Gastroesophageal sphincter (tissue), 3 donors: ENCODE data around the gene BRD1.

Experiments used
- POLR2A ChIP-seq, 2 donors: fragments of 450-650 bp; IDR thresholded peaks; one replicate each; pipeline ENCODE4 v1.6.1; 2017; ENCODE audit warnings: antibody characterized with exemption in 2 of 2, mild to moderate bottlenecking in 2 of 2, moderate library complexity in 1 of 2
- TF ChIP-seq, protein P1 (sequence below), 4 experiments: fragments of 200-600 bp in 2 of 4; fragments of 450-650 bp in 2 of 4; sonication (generic) in 1 of 4; IDR thresholded peaks; one replicate each; pipeline ENCODE4 v1.5.1; 2017 to 2019; ENCODE audit warnings: antibody characterized with exemption in 4 of 4, mild to moderate bottlenecking in 2 of 4, moderate library complexity in 2 of 4

DNA sequence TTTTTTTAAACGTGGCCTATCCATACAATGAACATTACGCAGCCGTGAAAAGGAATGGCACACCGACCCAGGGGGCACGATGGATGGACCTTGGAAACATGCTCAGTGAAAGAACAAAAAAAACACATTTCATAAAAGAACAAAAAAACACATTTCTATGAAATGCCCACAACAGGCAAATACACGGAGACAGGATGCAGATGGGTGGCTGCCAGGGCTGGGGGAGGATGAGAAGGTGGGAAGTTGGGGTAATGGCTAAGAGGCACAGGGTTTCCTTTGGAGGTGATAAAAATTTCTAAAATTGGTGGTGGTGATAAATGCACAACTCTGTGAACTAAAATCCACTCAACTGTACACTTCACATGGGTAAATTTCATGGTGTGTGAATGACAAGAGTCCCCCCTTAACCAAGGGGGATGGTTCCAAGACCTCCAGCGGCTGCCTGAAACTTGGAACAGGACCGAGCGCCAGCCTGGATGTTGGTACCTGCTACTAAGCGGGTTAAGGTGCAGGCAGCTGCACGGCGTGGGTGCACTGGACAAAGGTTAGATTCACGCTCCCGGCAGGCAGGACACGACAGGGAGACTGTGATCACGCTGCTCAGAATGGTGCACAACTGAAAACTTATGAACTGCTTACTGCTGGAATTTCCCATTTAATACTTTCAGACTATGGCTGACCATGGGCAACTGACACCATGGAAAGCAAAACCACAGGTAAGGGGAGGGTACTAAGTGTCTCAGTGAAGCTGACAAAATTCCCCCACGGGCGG lies 16.5 kb downstream of the BRD1 start:
- no peak for TF ChIP-seq POLR2A (IDR thresholded peaks at IDR 0.05)
- TF ChIP-seq, protein P1, sequence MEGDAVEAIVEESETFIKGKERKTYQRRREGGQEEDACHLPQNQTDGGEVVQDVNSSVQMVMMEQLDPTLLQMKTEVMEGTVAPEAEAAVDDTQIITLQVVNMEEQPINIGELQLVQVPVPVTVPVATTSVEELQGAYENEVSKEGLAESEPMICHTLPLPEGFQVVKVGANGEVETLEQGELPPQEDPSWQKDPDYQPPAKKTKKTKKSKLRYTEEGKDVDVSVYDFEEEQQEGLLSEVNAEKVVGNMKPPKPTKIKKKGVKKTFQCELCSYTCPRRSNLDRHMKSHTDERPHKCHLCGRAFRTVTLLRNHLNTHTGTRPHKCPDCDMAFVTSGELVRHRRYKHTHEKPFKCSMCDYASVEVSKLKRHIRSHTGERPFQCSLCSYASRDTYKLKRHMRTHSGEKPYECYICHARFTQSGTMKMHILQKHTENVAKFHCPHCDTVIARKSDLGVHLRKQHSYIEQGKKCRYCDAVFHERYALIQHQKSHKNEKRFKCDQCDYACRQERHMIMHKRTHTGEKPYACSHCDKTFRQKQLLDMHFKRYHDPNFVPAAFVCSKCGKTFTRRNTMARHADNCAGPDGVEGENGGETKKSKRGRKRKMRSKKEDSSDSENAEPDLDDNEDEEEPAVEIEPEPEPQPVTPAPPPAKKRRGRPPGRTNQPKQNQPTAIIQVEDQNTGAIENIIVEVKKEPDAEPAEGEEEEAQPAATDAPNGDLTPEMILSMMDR (IDR thresholded peaks at IDR 0.05), result no peak
